HTR-8/SVneo (cell line): ENCODE results near the gene NTM.

ENCODE experiments used
- DNase-seq: peaks from one replicate; pipeline ENCODE4 v3.0.0; 2011; ENCODE audit warnings: low spot score, mixed read lengths; ENCODE audit not compliant: insufficient read length
- FAIRE-seq: peaks from 2 replicates; lab custom pipeline; 2011; peaks lifted over from hg19 to GRCh38; lab: Jason Lieb, UNC

Gene NTM

GRCh38 chr11:132037467-132037862 lies 667.0 kb downstream of the NTM start:
- DNase-seq (no peak), FAIRE-seq (no peak)

DNA sequence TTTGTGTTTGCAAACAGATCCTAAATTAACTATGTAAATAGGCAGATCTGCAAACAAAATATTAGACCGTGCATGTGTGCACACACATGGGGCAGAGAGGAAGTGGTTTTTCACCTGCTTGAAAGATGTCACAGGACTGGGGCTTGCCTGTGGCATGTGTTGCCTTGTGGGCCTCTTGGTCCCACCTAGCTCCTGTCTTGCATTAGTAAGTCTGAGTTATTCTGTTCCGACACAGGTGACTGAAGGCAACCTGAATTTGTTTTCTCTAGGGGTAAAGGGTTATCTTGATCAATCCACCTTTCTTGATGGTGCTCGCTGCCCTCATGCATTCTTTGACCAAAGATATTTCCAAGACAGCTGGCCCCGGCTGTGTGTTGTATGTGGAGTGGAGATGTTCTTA lies 667.5 kb downstream of the NTM start:
- FAIRE-seq: no peak
- no peak for DNase-seq

GRCh38 chr11:132039521-132039920 lies 669.1 kb downstream of the NTM start:
- no peak for DNase-seq
- no peak for FAIRE-seq

DNA sequence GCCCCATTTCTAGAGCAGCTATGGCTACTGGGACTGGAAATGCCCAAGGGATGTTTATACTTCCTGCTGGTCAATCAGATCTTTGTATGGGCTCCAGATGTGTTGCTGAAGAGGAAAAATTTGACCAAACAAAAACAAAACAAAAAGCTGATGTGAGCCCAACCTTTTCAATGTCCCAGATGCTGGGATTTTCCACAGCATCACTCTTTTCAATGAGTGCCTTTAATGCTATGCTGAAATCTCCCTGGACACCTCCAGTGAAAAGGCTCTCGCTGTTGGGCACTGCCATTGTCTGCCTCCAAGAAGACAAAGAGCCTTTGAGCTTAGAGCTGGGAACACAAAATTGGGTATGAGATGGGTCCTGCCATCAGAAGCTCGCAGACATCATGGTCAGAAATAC lies 671.9 kb downstream of the NTM start:
- FAIRE-seq: no peak
- DNase-seq: no peak

DNA sequence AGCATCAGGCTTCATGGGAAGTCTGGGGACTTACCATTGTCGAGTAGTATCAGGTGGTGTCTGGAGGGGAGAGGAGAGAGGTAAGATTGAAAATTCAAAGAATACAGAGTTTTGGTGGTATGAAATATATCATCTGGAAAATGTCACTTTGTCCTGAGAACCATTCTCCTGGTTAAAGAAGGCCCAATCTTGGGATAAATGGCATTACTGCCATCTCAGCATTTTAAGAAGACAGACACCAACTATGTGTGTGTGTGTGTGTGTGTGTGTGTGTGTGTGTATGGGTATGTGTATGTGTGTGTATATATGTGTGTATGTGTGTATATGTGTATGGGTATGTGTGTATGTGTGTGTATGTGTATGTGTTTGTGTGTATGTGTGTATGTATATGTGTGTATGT lies 673.3 kb downstream of the NTM start:
- no peak for DNase-seq
- FAIRE-seq: no peak

GRCh38 chr11:132045107-132045506 lies 674.7 kb downstream of the NTM start:
- DNase-seq (no peak), FAIRE-seq (no peak)

DNA sequence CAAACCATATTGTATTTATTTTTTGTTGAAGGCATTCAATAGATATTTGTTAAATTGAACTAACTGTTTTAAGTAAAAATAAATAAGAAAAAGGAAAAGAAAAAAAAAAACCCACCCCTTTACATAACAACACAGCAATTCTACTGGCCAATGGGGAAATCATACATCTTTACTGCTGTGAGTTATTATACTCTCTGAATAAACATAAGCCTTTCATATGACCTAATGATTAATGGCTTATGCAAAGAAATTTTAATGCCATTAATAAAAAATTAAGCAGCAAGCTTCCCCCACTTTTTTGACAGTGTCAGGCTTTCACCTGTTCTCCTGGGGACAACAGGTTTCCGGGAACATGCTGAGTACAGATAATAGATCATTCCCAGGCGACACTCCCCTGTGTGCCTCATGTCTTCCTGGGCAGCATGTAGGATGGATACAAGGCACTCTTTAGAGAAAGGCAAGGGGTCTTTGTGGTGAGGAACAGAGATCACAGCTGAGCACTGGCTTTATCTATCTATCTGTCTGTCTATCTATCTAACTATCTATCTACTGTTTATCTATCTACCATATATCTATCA lies 676.0 kb downstream of the NTM start:
- FAIRE-seq: no peak

DNA sequence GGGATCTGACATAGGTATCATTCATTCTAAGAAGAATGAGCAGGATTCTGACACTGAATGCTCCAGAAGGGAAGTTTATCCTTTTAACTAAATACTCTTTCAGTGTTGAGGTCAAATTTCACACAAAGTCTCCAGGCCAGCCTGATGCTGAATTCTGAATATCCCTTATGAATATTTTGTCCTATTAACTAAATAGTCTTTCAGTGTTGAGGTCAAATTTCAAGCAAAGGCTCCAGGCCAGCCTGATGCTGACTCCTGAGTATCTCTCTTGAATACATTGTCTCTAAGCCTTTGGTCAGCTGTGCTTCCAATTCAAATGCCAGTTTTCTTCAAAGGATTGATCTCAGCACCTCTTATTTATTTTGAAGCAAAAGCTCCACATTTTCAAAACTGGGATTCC lies 676.8 kb downstream of the NTM start:
- no peak for DNase-seq
- FAIRE-seq: no peak

More for the DNA sequence above, 676.0 kb downstream of the NTM start:
- DNase-seq: no peak

- no peak for DNase-seq
- no peak for FAIRE-seq
Measured at GRCh38 chr11:132048040-132048439, 677.6 kb downstream of the NTM start.

DNA sequence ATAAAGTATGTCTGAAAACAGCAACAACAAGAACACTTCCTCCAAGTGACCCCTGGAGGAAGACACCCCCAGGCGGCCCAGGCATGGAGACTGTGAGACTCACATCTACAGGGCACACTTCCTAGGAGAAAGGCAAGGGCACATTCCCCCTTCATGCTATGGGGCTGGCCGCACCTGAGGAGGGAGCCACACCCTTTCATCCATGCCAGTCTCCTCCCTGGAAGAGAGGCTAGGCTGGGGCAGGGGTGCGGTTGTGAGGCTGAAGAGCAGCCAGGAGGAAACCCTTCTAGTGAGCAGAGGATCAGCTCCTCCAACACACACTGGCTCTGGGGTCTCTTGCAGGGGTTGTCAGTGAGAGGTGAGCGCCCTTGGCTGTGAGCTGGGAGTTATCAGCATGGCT lies 678.8 kb downstream of the NTM start:
- DNase-seq: no peak
- FAIRE-seq: no peak

DNA sequence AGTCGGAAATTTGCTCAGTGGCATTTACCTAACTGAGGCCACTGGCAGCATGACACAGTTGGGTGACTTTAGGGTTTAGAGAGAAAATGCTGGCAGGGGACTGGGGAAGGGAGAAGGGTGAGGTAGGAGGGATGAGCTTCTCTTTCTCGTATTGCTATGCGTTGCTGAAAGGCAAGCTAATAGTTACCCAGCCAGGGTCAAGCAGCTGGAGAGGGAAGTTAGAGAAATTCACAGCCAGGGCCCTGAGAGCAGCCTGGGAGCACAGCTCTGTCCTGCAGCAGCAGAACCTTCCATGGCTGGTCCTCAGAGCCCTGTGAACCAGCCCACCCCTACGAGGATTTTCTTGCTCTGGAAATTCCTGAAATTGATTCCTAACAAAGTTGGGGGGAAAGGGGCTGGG lies 679.6 kb downstream of the NTM start:
- FAIRE-seq: no peak

DNA sequence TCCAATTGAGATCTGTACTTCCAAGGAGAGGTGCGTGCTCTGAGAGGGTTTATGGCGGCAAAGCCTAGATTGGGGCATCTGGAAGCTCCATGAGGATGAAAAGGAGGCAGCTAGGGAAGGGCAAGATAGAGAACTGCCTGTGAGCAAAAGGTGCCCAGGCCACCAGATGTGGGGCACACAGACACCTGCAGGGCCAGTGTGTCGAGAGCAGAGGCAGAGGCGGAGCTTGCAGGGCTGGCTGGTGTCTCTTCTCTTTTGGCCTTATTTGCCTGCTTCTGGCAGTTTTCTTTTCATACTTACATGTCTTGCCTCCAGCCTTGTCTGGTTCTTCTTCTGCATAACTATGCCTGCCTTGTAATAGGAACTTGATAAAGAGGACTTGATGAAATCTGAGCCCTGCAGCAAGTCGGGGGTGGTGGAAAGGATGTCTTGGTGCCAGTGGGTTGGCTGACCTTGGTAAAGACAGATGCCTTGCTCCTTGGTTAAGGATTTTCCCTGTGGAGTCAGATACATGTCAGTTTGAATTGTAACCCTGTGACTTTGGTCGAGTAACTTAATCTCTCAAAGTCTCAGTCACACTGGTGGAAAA lies 680.3 kb downstream of the NTM start:
- FAIRE-seq: no peak
- no peak for DNase-seq

More for the DNA sequence above, 679.6 kb downstream of the NTM start:
- DNase-seq: no peak

DNA sequence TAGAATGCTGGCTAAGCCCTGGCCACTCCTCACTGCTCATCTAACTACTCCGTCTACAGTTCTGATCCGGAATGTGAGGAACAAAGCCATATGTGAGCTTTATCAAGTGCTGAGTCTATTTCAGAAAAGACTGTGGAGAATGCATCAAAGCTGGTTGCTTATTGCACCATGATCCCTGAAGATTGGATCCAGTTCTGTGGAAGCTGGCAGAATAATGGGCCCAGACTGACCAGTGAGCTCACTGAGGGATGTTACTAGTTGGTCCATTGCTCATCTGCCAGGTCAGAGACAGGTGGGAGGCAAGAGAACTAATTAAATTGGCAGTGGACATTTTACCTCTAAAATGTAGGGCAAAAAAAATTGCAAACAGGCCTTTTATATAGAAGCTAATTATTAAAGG lies 681.3 kb downstream of the NTM start:
- FAIRE-seq (no peak), DNase-seq (no peak)

DNA sequence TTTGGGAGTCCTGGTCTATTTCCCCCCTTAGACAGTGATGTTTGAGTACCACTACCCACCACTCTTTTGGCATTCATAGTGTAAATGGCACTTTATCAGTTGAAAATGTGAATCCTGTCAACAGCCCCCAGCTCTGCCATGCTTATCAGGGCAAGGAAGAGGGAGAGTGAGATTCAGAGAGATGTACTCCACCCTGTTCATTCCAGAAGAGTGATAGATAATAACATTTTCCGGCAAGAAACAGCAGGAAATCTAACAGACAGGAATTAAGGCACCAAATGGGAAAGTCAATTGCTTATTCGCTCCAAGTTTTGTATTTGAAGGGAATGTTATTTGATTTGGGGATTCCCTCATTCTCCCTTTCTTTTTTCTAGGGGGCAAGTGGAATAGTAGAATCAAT lies 681.9 kb downstream of the NTM start:
- no peak for DNase-seq
- no peak for FAIRE-seq

DNA sequence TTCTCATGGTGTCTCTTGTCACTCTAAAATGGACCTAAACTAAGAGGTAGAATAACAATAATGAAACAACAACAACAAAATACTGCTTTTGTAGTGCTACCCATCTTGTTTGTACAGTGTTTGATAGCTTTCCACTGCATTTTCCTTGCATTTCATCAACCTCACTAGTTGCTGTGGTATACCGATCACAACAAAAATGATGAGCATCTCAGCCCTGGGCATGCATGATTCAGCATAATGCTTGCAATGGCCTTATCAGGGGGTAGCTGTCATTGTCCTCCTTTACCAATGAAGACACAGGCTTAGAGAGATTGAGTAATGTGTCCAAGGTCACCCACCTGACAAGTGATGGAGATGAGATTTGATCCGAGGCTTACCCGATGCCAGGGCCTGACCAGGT lies 682.5 kb downstream of the NTM start:
- FAIRE-seq (no peak), DNase-seq (no peak)

GRCh38 chr11:132054822-132055221 lies 684.4 kb downstream of the NTM start:
- peak; percentile 87 for FAIRE-seq
- DNase-seq: peak; percentile 42

DNA sequence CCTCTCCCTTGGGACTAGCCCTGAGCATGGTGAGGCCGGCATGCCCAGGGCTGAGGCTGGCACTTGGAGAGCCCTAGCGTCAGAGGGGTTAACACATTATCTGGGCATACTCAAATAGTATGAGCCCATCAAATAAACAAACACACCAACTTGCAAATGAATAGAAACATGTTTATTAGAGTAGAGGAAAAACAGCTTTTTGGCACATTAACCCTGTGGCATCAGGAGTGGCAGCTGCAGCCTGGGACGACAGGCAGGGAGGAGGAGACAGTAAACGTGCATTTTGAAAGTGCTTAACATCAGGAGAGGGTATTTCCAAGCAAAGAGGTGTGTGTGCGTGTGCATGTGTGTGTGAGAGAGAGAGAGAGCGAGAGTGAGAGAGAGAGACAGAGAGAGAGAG lies 684.9 kb downstream of the NTM start:
- DNase-seq (no peak), FAIRE-seq (no peak)

DNA sequence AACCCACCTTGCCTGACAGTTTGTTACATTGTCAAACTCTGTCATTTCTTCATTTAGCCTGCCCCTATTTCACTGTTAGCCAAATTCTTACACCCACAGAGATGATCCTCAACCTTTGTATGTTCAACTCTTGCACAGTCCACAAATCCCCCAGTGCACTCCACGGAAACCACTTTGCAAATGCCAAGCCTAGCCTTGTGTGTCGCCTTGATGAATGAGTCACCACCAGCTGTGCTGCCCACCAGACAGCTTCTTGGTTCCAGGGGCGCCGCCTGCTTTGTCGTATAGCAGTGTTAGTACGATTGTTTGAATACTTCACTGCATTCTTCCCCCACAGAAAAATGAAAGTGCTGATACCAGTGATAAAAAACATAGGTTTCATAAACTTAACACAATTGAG lies 686.3 kb downstream of the NTM start:
- no peak for FAIRE-seq
- peak; percentile 5 for DNase-seq

GRCh38 chr11:132057266-132057665 lies 686.9 kb downstream of the NTM start:
- no peak for FAIRE-seq
- DNase-seq: no peak

- DNase-seq (no peak), FAIRE-seq (no peak)
Measured at GRCh38 chr11:132058211-132058772, 687.9 kb downstream of the NTM start.

- DNase-seq (no peak), FAIRE-seq (no peak)
Measured at GRCh38 chr11:132060567-132060966, 690.2 kb downstream of the NTM start.

DNA sequence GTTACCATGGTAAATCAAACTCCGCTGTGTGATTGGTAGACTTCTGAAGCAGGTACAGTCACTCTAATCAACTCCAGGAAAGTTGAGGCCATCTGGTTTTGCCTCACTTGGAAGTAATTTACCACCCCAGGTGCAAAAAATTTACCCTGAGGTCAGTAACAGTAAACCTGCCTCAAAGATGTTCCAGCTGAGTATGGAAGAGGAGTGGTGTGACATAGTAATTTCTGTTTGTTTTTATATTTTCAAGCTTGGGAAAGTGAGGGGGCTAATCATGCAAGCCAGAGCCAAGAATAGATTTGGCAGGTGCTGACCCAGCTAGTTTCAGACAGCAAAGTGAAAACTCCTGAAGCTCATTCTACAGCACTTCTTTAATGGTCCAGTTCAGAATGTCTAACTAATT lies 691.6 kb downstream of the NTM start:
- DNase-seq (no peak), FAIRE-seq (no peak)
